Inflammatory macrophage (primary cell): ENCODE results near the gene JOSD1.

ENCODE experiments used
- DNase-seq, 2 donors: peaks; one replicate each; pipeline ENCODE4 v3.0.0-alpha.2; 2020 to 2022

Gene JOSD1

DNA sequence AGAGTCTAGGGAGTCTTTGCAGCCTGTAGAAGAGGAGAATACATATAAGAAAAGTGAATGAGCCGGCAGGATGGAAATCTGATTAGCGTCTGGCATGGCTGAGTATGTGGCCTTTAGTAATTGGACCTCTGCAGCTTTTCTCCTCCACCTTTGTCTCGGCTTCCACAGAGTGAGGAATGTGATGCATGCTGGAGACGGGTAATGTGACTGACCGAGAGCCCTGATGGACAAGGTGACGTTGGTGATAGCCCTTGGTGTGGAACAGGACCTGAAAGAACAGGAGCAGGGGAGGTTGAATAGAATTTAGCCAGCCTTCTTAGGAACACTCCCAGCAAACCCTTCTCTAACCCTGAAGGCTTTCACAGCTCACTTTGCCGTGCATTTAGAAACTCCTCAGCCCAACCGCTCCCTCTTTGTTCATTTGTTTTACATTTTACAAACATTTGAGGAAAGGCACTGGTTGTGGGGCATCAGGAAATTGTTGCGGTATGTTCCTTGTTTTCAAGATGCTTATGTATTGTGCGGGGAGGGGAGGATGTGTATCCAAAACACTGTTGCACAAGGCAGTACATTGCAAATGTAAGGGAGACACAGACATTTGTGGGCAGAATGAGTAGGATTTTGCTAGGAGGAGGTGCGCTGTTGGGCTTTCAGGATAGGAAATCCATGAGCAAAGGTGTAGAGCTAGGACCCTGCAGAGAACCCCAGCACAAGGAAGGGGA, 11.9 kb upstream of the JOSD1 start:
- DNase-seq = no peak

GRCh38 chr22:38710866-38711265, 10.1 kb upstream of the JOSD1 start:
- DNase-seq = no peak

GRCh38 chr22:38710351-38710750, 9.6 kb upstream of the JOSD1 start:
- DNase-seq = no peak

DNA sequence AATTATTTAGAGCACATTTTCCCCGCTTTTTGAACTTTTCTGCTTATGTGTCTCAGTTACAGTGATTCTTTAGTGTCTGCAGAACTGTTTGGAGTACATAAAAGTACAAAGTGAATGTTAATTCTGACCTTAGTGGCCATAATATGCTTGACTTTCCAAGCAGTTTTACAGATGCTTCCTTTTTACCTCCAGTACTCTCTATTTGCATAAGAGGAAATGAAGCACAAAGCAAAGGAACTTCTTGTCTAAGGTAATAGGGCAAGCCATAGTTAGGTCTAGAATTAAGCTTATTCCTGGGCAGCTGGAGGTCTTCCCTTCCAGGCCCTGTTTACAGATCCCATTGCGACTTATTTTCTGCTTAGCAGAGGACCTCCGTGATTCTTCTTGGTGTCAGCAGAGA, 8.6 kb upstream of the JOSD1 start:
- DNase-seq = no peak

- no peak for DNase-seq
Measured at GRCh38 chr22:38707984-38708383, 7.2 kb upstream of the JOSD1 start.

DNA sequence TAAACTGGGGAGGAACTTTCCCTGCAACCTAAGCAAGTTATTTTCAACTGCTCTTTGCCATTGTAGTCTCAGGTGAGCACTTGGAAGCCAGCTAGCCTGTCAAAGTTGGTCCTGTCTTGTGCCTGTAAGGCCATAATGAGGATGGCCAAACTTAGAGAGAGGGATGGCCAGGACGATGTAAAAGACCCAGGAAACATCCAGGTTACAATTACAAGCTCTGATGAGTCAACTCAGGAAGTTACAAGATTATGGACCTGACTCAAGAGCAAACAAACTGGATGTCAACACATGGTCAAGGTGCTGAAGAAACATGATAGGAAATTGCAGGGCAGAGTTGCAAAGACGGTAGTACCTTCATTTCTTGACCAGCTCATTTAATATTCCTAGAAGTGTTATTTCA, 6.6 kb upstream of the JOSD1 start:
- no peak for DNase-seq

- no peak for DNase-seq
Measured at GRCh38 chr22:38706901-38707195, 6.1 kb upstream of the JOSD1 start.

DNA sequence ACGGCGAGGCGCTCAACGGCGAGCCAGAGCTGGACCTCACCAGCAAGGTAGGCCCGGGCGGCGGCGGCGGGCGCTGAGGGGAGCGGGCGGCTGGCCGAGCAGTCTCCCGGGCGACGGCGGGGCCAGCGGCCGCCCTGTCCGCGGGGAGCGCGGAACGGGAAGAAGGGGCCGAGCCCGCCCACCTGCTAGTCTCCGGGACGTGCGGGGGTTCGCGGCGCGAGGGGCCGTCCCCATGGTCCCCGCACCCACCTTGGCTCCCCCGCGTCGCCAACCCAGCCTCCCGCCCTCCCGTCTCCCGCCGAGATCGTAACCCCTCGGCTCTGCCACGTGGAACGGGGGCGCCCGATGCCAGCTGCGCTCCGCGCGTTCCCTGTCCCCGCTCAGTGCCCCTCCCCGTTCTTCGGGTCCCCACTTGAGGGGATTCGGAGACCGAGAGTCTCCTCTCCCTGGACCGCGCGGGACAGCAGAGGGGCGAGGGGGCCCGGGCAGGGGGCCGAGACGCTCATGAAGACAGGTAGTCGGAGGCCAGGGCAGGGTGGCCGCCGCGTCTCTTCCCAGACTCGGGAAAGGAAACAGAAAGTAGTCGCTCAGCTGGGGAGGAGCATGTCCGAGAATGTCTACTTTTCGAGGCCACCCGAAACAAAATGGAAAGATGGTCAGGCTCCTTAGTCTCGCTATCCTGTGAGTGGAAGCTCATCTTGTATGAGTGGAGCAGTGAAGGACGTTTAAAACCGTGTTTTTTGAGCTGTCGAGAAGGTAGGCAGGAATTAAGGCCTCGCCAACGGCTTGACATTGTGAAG, 5.6 kb upstream of the JOSD1 start:
- DNase-seq = peak in 1 of 2 donors; percentile 41

DNA sequence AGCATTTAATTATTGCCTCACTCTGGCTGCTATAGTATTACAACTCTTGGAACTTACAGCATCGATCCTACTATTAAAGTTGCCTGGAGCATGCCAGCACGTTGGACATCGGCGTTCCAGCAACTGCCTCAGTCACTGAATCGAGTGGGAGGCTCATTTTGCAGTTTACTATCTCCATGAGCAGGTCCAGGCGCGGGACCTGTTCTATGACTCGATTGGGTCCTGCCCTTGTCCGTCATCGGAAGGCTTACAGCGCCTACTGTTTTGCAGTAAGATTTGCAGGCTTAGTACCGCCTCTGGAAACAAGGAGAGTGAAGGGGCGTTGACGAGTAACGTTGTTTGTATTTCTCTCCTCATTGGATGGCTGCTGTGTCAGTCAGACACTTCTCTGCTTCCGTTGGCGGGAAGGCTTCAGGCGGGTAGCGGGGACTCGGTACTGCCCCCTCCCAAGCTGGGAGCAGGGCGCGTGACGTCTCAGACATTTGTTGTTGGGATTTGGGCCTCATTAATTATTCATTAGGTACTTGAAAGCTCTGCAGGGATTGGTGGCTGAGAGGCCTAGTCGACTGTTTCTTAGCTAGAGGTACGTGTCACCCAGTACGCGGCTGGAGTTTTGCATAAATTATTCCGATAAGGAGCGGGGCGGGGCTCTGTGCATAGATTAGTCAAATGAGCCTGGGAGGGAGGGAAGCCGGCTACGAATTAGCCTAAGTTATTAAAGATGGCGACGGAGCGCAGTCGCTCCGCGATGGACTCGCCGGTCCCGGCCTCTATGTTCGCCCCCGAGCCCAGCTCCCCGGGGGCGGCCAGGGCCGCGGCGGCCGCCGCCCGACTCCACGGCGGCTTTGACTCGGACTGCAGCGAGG, 4.7 kb upstream of the JOSD1 start, which contains the start of gene GTPBP1:
GTPBP1 (plus strand) TSS at position 710 of the 866 bp plus-strand sequence; CDS start at position 722, 12 bp downstream.
- peak; percentile 100 for DNase-seq

- DNase-seq = no peak
Measured at GRCh38 chr22:38704654-38705234, 4.0 kb upstream of the JOSD1 start.

DNA sequence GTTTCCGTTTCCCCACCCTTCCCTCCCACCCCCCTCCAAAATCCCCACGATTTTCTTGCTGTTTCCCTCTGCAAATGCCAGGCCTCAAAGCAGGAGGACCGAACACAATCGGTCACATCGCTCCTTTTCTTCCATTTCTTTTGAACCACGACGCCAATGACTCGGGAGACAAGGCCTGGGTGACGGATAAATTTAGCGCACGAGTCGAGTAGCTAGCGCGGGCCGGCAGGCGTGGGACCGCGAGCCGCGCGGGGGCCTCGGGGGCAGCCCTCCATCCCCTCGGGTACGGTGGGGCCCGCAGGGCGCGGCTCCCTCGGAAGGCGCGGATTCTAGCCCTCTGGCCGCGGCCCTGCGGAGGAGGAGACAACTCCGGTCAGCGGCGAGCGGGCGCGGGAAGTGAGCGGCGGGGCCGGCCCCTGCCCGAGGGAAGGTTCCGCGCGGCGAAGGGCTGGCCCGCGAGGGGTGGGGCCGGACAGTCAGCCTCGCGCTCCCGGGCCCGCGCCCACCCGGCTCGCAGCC, 414 bp downstream of the JOSD1 start:
- DNase-seq = peak; percentile 61 to 83

GRCh38 chr22:38699784-38700183, 959 bp downstream of the JOSD1 start:
- no peak for DNase-seq

DNA sequence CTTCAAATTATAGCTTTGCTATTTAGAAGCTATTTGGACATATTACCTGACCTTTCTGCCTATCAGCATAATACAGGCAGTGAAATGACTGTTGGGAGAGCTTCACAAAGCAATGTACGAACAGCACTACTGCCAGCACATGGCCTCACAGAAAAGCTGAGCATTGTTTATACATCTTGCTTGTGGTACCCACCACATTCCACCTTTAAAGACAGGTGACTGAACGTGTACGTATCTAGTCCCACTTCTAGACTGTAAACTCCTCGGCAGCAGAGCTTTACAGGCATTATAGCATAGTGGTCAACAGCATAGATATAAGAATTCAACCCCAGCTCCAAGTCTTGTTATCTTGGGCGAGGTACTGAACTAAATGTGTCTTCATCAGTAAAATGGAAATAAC, 1.6 kb downstream of the JOSD1 start:
- no peak for DNase-seq

GRCh38 chr22:38698407-38699094, 2.2 kb downstream of the JOSD1 start:
- no peak for DNase-seq

GRCh38 chr22:38697425-38698089, 3.2 kb downstream of the JOSD1 start:
- no peak for DNase-seq

DNA sequence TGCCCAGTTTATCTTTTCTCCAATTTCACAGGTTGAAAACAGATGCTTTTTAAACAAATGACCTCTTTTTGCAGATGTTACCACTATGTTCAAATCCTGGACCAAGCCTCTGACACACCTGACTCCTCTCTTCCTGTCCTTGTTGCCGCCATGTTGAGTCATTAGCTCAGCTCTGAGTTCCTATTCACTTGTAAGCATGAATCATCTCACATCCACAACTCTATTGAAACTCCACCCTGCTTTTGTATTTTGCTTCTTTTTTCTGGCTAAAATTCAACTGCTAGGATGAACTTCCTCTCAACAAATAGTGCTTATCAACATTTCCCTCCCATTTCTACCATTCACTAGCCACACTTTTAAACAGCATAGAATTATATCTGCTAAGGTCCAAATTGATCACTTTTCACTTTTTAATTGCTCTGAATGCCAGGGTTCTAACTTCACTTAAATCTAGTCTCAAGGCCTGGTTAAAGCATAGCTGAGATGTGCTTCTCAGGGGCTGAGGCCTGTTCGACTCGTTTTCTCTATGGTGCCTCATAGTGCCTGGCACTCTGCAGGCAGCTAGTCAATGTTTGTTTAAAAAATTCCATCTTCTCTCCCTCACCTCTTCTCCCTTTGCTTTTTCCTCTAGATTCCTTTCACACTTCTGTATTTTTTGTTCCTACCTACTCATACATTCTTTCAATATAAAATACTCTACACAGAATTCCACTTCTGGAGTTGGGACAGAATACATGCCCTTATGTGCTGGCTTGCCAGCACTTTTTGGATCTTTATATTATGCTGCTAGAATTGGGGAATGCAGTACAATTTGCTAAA, 3.9 kb downstream of the JOSD1 start:
- DNase-seq = peak; percentile 65 to 79

GRCh38 chr22:38694940-38695339, 5.8 kb downstream of the JOSD1 start:
- DNase-seq = peak; percentile 17 to 41

- no peak for DNase-seq
Measured at GRCh38 chr22:38694049-38694448, 6.7 kb downstream of the JOSD1 start.

DNA sequence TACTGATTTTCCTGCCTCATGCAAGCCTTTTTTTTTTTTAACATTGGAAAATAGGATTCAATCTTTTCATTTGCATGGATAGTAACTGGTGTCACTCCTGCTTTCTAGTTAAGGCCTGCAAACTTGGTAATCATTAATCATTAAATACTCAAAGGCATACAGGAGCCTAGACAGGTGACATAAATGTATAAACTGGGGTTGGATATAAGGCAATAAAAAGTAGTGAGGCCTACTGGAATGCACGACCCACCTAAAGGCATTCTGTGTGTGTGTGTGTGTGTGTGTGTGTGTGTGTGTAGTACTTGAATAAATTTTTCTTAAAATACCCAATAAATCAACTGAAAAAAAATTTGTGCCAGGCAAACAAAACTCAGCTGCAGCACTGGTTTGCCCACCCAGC, 11.1 kb downstream of the JOSD1 start:
- no peak for DNase-seq

- DNase-seq = no peak
Measured at GRCh38 chr22:38685761-38686160, 15.0 kb downstream of the JOSD1 start.

- DNase-seq = no peak
Measured at GRCh38 chr22:38684895-38685294, 15.8 kb downstream of the JOSD1 start.
